Measurements from ENCODE around the gene GDF11. TPM values are rescaled to one million over a fixed set of nuclear protein-coding genes. Genes with fewer than 3 reads are reported as not detected.

Gene GDF11
- total and polyA plus RNA-seq, 2 of the 8 experiments (the other 6 are each of a cell fraction or from before 2014, with no cell fraction given), result 12.1 to 15.1 TPM

- no peak for TF ChIP-seq SIN3A (conservative IDR thresholded peaks at IDR 0.05 in 1 of 2, IDR thresholded peaks at IDR 0.05 in 1 of 2; ENCODE audit: low read depth in 1 of 2, low read length in 2 of 2)
- no peak for TF ChIP-seq SP4 (IDR thresholded peaks at IDR 0.05; ENCODE audit: low read length)
- no peak for TF ChIP-seq BCL11A (IDR thresholded peaks at IDR 0.05; ENCODE audit: low read depth in 2 of 2, low read length in 2 of 2)
- TF ChIP-seq CBX5 (IDR thresholded peaks at IDR 0.05; ENCODE audit: low read depth, low read length), result no peak
Measured at GRCh38 chr12:55737581-55738122, 5.3 kb upstream of the GDF11 start (continued).

Data from H1 (cell line).